ENCODE results near the gene ZNF275. TPM values are rescaled to one million over a fixed set of nuclear protein-coding genes. Genes with fewer than 3 reads are reported as not detected.

Gene ZNF275
- total and polyA plus RNA-seq, 2 of the 8 experiments (the other 6 are each of a cell fraction or from before 2014, with no cell fraction given): 8.2 to 9.1 TPM

- Histone ChIP-seq H3K18ac (ENCODE audit: extremely low read depth, low read length) (no peak overlapping the region; the same call in 1 of the 2 replicates), H4K5ac (ENCODE audit: insufficient read length, low read depth, low read length) (no peak overlapping the region), H3K27ac (ENCODE audit: low read depth, low read length) (no peak overlapping the region), H3K23ac (ENCODE audit: insufficient read length) (no peak overlapping the region), H3K4ac (replicated peaks; ENCODE audit: insufficient read length, low read depth, low read length) (no peak overlapping the region), H2BK120ac (replicated peaks; ENCODE audit: low read depth, low read length) (no peak overlapping the region), H2BK12ac (ENCODE audit: low read depth, low read length) (no peak overlapping the region), H4K91ac (replicated peaks; ENCODE audit: insufficient read length, low read length) (no peak overlapping the region), H3K23me2 (ENCODE audit: low read depth, low read length) (no peaks in the 10 kb centered on the region), H3K9me3 (ENCODE audit: insufficient read depth in 2 of 2, low read depth in 1 of 2, low read length in 1 of 2) (no peaks in the 10 kb centered on the region), H2AFZ (ENCODE audit: low read length) (no peak overlapping the region), H2AK5ac (ENCODE audit: low read depth, low read length) (no peak overlapping the region), H3K14ac (ENCODE audit: insufficient read length) (no peak overlapping the region), H3K4me1 (replicated peaks in 1 of 4; ENCODE audit: control insufficient read depth in 3 of 4, insufficient read depth in 4 of 4, low read length in 3 of 4) (peaks cover 0 to 6% (median 1%) of the 10 kb centered on the region in 4 experiments; a peak in 1 of 7 replicates), H4K20me1 (replicated peaks in 1 of 2; ENCODE audit: control insufficient read depth in 1 of 2, insufficient read depth in 2 of 2, low read length in 2 of 2) (no peaks in the 10 kb centered on the region), H3K79me1 (ENCODE audit: low read depth, low read length) (no peaks in the 10 kb centered on the region), H3K79me2 (ENCODE audit: control insufficient read depth in 1 of 2, insufficient read depth in 2 of 2, low read length in 2 of 2) (no peaks in the 10 kb centered on the region), H4K8ac (ENCODE audit: extremely low read depth, insufficient read depth, low read length) (no peak overlapping the region), H3K9ac (replicated peaks in 1 of 4; ENCODE audit: extremely low read depth in 1 of 4, low read depth in 3 of 4, low read length in 3 of 4) (no peak overlapping the region), H3K56ac (replicated peaks; ENCODE audit: insufficient read length, low read depth, low read length) (no peak overlapping the region), H3K4me2 (ENCODE audit: insufficient read depth in 1 of 2, low read depth in 2 of 2, low read length in 2 of 2) (no peak overlapping the region), H2BK5ac (ENCODE audit: low read depth, low read length) (no peak overlapping the region), H2BK15ac (ENCODE audit: low read length) (no peak overlapping the region), H3K4me3 (ENCODE audit: extremely low read depth in 1 of 4, insufficient read depth in 2 of 4, low read depth in 3 of 4, low read length in 4 of 4) (no peak overlapping the region), H3K27me3 (replicated peaks in 1 of 4; ENCODE audit: control insufficient read depth in 3 of 4, extremely low read depth in 1 of 4, insufficient read depth in 3 of 4, low read length in 3 of 4) (no peaks in the 10 kb centered on the region), H3K36me3 (ENCODE audit: control insufficient read depth in 2 of 4, insufficient read depth in 4 of 4, low read length in 3 of 4) (no peaks in the 10 kb centered on the region), H2BK20ac (ENCODE audit: low read length) (no peak overlapping the region)
- CTCF ChIA-PET (ENCODE audit: partially characterized antibody): no interaction called here
- 100% methylated on average over 2 of the region's 5 CpGs; no CpG with 5 or more reads in 1 of the 2 experiments for WGBS, 2 experiments (ENCODE audit: extremely low coverage in 1 of 2, insufficient coverage in 1 of 2, insufficient read length in 1 of 2, insufficient replicate concordance in 2 of 2, low coverage in 1 of 2, low lambda C conversion rate in 2 of 2, missing lambda C conversion rate in 1 of 2)
- POLR2A ChIA-PET (ENCODE audit: partially characterized antibody): no interaction called here
- FAIRE-seq (no peak), DNase-seq (ENCODE audit: low read depth in 1 of 2, low spot score in 2 of 2) (no peak)
- TF ChIP-seq CEBPB (IDR thresholded peaks at IDR 0.05; ENCODE audit: low read depth, low read length) (no peak), GABPA (IDR thresholded peaks at IDR 0.05; ENCODE audit: borderline replicate concordance, insufficient read depth, low read length) (no peak), CREB1 (IDR thresholded peaks at IDR 0.05) (no peak), SP2 (IDR thresholded peaks at IDR 0.05; ENCODE audit: low read length) (no peak), RXRA (IDR thresholded peaks at IDR 0.05; ENCODE audit: insufficient read depth, low read depth, low read length) (no peak), SIRT6 (IDR thresholded peaks at IDR 0.05; ENCODE audit: low read length) (no peak), RFX5 (IDR thresholded peaks at IDR 0.05; ENCODE audit: borderline replicate concordance, low read depth, low read length) (no peak), RBBP5 (IDR thresholded peaks at IDR 0.05; ENCODE audit: borderline replicate concordance, low read depth, low read length) (no peak), SP1 (IDR thresholded peaks at IDR 0.05; ENCODE audit: low read depth, low read length) (no peak), MAFK (IDR thresholded peaks at IDR 0.05; ENCODE audit: low read depth, low read length) (no peak), JUN (IDR thresholded peaks at IDR 0.05; ENCODE audit: low read depth, low read length) (no peak)
Measured at GRCh38 chrX:153375571-153375970, 41.6 kb downstream of the ZNF275 start.

All from H1 (cell line).